HG03159 (cell line): ENCODE data around the gene GRIPAP1.

Experiments
- ATAC-seq: cut with Tn5 transposase; IDR thresholded peaks from one replicate; pipeline ENCODE4 v1.9.1; 2021; ENCODE audit warnings: mild to moderate bottlenecking, moderate library complexity; ENCODE audit not compliant: unreplicated experiment

GRIPAP1 gene

GRCh38 chrX:49002091-49002935 is at the start of gene GRIPAP1:
Gene GRIPAP1 (minus strand): TSS chrX:49002264. CDS start chrX:49002229, 35 bp downstream.
- ATAC-seq, result peak; percentile 80

- ATAC-seq, result no peak
Measured at GRCh38 chrX:49043987-49044281, 41.9 kb upstream of the GRIPAP1 start.

- ATAC-seq, result peak; percentile 86
Measured at GRCh38 chrX:49043220-49043986, 41.3 kb upstream of the GRIPAP1 start, which contains the start of gene TFE3. Gene TFE3 (minus strand): TSS chrX:49043357. CDS start chrX:49043226, 131 bp downstream.

- ATAC-seq, result no peak
Measured at GRCh38 chrX:49042581-49043219, 40.6 kb upstream of the GRIPAP1 start.

GRCh38 chrX:49041744-49042580 is 39.9 kb upstream of the GRIPAP1 start:
- ATAC-seq, result no peak

GRCh38 chrX:49040376-49040955 is 38.4 kb upstream of the GRIPAP1 start:
- no peak for ATAC-seq

GRCh38 chrX:49039598-49040375 is 37.7 kb upstream of the GRIPAP1 start:
- ATAC-seq, result no peak

- no peak for ATAC-seq
Measured at GRCh38 chrX:49037883-49038475, 35.9 kb upstream of the GRIPAP1 start.

- ATAC-seq, result no peak
Measured at GRCh38 chrX:49030283-49030682, 28.2 kb upstream of the GRIPAP1 start.

GRCh38 chrX:49029876-49030275 is 27.8 kb upstream of the GRIPAP1 start:
- no peak for ATAC-seq

GRCh38 chrX:49019599-49020249 is 17.7 kb upstream of the GRIPAP1 start:
- ATAC-seq, result no peak

GRCh38 chrX:49019050-49019449 is 17.0 kb upstream of the GRIPAP1 start:
- ATAC-seq, result no peak

- ATAC-seq, result no peak
Measured at GRCh38 chrX:49003696-49004095, 1.6 kb upstream of the GRIPAP1 start.

GRCh38 chrX:49001521-49002090 is 458 bp downstream of the GRIPAP1 start:
- peak; percentile 20 for ATAC-seq

- ATAC-seq, result no peak
Measured at GRCh38 chrX:49000636-49001035, 1.4 kb downstream of the GRIPAP1 start.

GRCh38 chrX:48999030-48999429 is 3.0 kb downstream of the GRIPAP1 start:
- no peak for ATAC-seq

GRCh38 chrX:48998391-48998790 is 3.7 kb downstream of the GRIPAP1 start:
- no peak for ATAC-seq

- ATAC-seq, result no peak
Measured at GRCh38 chrX:48997865-48998264, 4.2 kb downstream of the GRIPAP1 start.
